GM12878 (cell line): ENCODE results near the gene URB1. TPM values are rescaled to one million over a fixed set of nuclear protein-coding genes. Genes with fewer than 3 reads are reported as not detected.

Experiments used
- ATAC-seq: fragments of 200-7000 bp; cut with Tn5 transposase; 3 replicates; pipeline ENCODE4 v1.9.1; 2020; ENCODE audit warnings: mild to moderate bottlenecking, moderate library complexity
- BruUV-seq: library from RNA; stranded (reverse); fragments of 400-500 nt; replicated peaks from 2 replicates; lab custom pipeline; 2021; lab: Mats Ljungman, UMichigan
- CTCF ChIA-PET: fragments of 300-600 bp; sonication (Branson Sonifier 250); formaldehyde crosslinking; extraction: SDS; loops from one replicate; lab custom pipeline; 2021; ENCODE audit warnings: inconsistent platforms; lab: Yijun Ruan, JAX
- POLR2A ChIA-PET: fragments of 350-600 bp; formaldehyde crosslinking; extraction: SDS; loops from one replicate; lab custom pipeline; 2021; ENCODE audit warnings: inconsistent platforms; lab: Charles Lee
- RAD21 ChIA-PET: fragments of 300-600 bp; sonication (Branson Sonifier 250); formaldehyde crosslinking; loops from one replicate; lab custom pipeline; 2023; ENCODE audit warnings: antibody characterized with exemption; ENCODE audit not compliant: unreplicated experiment; lab: Charles Lee
- SMC1A ChIA-PET: fragments of 300-600 bp; sonication (Branson Sonifier 250); formaldehyde crosslinking; loops from one replicate; lab custom pipeline; 2023; ENCODE audit not compliant: unreplicated experiment, uncharacterized antibody; lab: Charles Lee
- DNase-seq: peaks from one replicate; pipeline ENCODE4 v3.0.0-alpha.2; 2011; ENCODE audit warnings: low read depth, low spot score
- FAIRE-seq: peaks from 3 replicates; lab custom pipeline; 2011; peaks lifted over from hg19 to GRCh38; lab: Jason Lieb, UNC
- H2AFZ ChIP-seq: 2 replicates; pipeline ENCODE4 v1.6.0; 2011; ENCODE audit warnings: low read depth, low read length, control low read depth; ENCODE audit not compliant: control insufficient read depth
- H3K27ac ChIP-seq: 2 replicates; pipeline ENCODE4 v1.5.1; 2011; ENCODE audit warnings: control low read depth; ENCODE audit not compliant: control insufficient read depth, insufficient read depth
- H3K27me3 ChIP-seq, 2 experiments: replicated peaks in 1 of 2; 2 replicates each; pipeline versions ENCODE4 v1.6.0 to v1.6.1; 2011; ENCODE audit warnings: low read length in 1 of 2; ENCODE audit not compliant: control insufficient read depth in 2 of 2, insufficient read depth in 2 of 2
- H3K36me3 ChIP-seq, 2 experiments: 2 replicates each; pipeline ENCODE4 v1.5.1; 2011; ENCODE audit warnings: low read length in 1 of 2; ENCODE audit not compliant: control insufficient read depth in 2 of 2, insufficient read depth in 2 of 2
- H3K4me1 ChIP-seq: 2 replicates; pipeline ENCODE4 v1.6.1; 2011; ENCODE audit warnings: mild to moderate bottlenecking, low read length, moderate library complexity, mixed read lengths; ENCODE audit not compliant: control insufficient read depth, insufficient read depth
- H3K4me2 ChIP-seq: 2 replicates; pipeline ENCODE4 v1.6.0; 2011; ENCODE audit warnings: control low read depth; ENCODE audit not compliant: control insufficient read depth, insufficient read depth
- H3K4me3 ChIP-seq: fragments of 200-600 bp; sonication (generic); 2 replicates; pipeline ENCODE4 v1.5.1; 2016
- H3K79me2 ChIP-seq: 2 replicates; pipeline ENCODE4 v1.6.0; 2011; ENCODE audit warnings: low read length; ENCODE audit not compliant: control insufficient read depth, insufficient read depth
- H3K9ac ChIP-seq: 2 replicates; pipeline ENCODE4 v1.8.0; 2011; ENCODE audit warnings: low read length, control low read depth, mixed read lengths; ENCODE audit not compliant: control insufficient read depth, insufficient read depth
- H3K9me3 ChIP-seq: replicated peaks from 3 replicates; pipeline ENCODE4 v1.5.1; 2011; ENCODE audit warnings: mild to moderate bottlenecking, low read length; ENCODE audit not compliant: control insufficient read depth, insufficient read depth
- H4K20me1 ChIP-seq: 2 replicates; pipeline ENCODE4 v1.6.0; 2011; ENCODE audit not compliant: control insufficient read depth, insufficient read depth
- ASH2L ChIP-seq: fragments of 300-600, 200-600 bp; sonication (generic); IDR thresholded peaks from 2 replicates; pipeline ENCODE4 v1.6.1; 2017; ENCODE audit warnings: low read depth, mild to moderate bottlenecking, borderline replicate concordance
- BCL11A ChIP-seq: IDR thresholded peaks from 2 replicates; pipeline ENCODE4 v1.6.1; 2011; ENCODE audit warnings: low read depth, low read length
- CBFB ChIP-seq: IDR thresholded peaks from 2 replicates; pipeline ENCODE4 v1.6.1; 2016; ENCODE audit warnings: antibody characterized with exemption, low read depth
- CEBPB ChIP-seq, 2 experiments: fragments of 150-350 bp in 1 of 2; IDR thresholded peaks; 2 replicates each; pipeline ENCODE4 v1.6.1; 2012 to 2014; ENCODE audit warnings: low read depth in 2 of 2, low read length in 2 of 2, borderline replicate concordance in 1 of 2, inconsistent platforms in 1 of 2
- FOS ChIP-seq: IDR thresholded peaks from 3 replicates; pipeline ENCODE4 v1.6.1; 2011; ENCODE audit warnings: borderline replicate concordance; ENCODE audit not compliant: insufficient read length; ENCODE audit errors: extremely low read depth
- HDGF ChIP-seq: fragments of 450-650 bp; IDR thresholded peaks from 2 replicates; pipeline ENCODE4 v1.6.1; 2016; ENCODE audit warnings: antibody characterized with exemption
- IRF4 ChIP-seq: IDR thresholded peaks from 2 replicates; pipeline ENCODE4 v1.6.1; 2011; ENCODE audit warnings: low read depth, low read length
- IRF5 ChIP-seq: fragments of 450-650 bp; IDR thresholded peaks from 2 replicates; pipeline ENCODE4 v1.6.1; 2017; ENCODE audit warnings: borderline replicate concordance
- KDM1A ChIP-seq: fragments of 200-600 bp; sonication (generic); IDR thresholded peaks from 2 replicates; pipeline ENCODE4 v1.6.1; 2016; ENCODE audit warnings: borderline replicate concordance
- MXI1 ChIP-seq: fragments of 150-350 bp; IDR thresholded peaks from 2 replicates; pipeline ENCODE4 v1.6.1; 2011; ENCODE audit warnings: low read depth, mild to moderate bottlenecking, inconsistent platforms, low read length, improper control_type of control experiment
- NFIC ChIP-seq: IDR thresholded peaks from 2 replicates; pipeline ENCODE4 v1.6.1; 2012; ENCODE audit warnings: low read depth, mild to moderate bottlenecking, inconsistent platforms, low read length, moderate library complexity
- POU2F2 ChIP-seq: IDR thresholded peaks from 3 replicates; pipeline ENCODE4 v1.6.1; 2011; ENCODE audit warnings: low read depth, mild to moderate bottlenecking, low read length, borderline replicate concordance
- RB1 ChIP-seq: fragments of 450-650 bp; formaldehyde crosslinking; IDR thresholded peaks from 2 replicates; pipeline ENCODE4 v1.6.1; 2017; ENCODE audit warnings: mild to moderate bottlenecking, borderline replicate concordance
- SMAD5 ChIP-seq: IDR thresholded peaks from 2 replicates; pipeline ENCODE4 v1.6.1; 2016; ENCODE audit warnings: antibody characterized with exemption, low read depth
- TARDBP ChIP-seq: IDR thresholded peaks from 2 replicates; pipeline ENCODE4 v1.6.1; 2016; ENCODE audit warnings: borderline replicate concordance
- ZBTB33 ChIP-seq: fragments of 450-650 bp; IDR thresholded peaks from 2 replicates; pipeline ENCODE4 v1.6.1; 2017; ENCODE audit warnings: mild to moderate bottlenecking
- ZNF274 ChIP-seq: IDR thresholded peaks from one replicate; pipeline ENCODE4 v1.8.0; 2011; ENCODE audit not compliant: insufficient read length, insufficient read depth
- ZNF622 ChIP-seq: fragments of 450-650 bp; IDR thresholded peaks from 2 replicates; pipeline ENCODE4 v1.6.1; 2017; ENCODE audit warnings: mild to moderate bottlenecking, inconsistent platforms
- WGBS: methylation state at CpG from one replicate; pipeline ENCODE4 v1.1.6; 2016; ENCODE audit warnings: low lambda C conversion rate; ENCODE audit not compliant: insufficient replicate concordance, insufficient coverage; ENCODE audit errors: missing lambda C conversion rate; 5-methylcytosine and 5-hydroxymethylcytosine counted together
- in situ Hi-C: fragments of 300-500 bp; cut with MboI; formaldehyde crosslinking; loops from 9 replicates; pipeline ENCODE4 v1.14.3; 2018; ENCODE audit warnings: mixed read lengths
- intact Hi-C: fragments of 100-400 bp; cut with micrococcal nuclease; formaldehyde crosslinking; loops from one replicate; pipeline ENCODE4 v1.14.2; 2022; ENCODE audit not compliant: unreplicated experiment
- polyA plus RNA-seq, 11 experiments: library from polyadenylated mRNA; depleted of rRNA in 4 of 11; unstranded in 6 of 11; stranded (reverse) in 5 of 11; fragments of >200 nt; fragmentation: Nextera tagmentation in 4 of 11; fragmentation: Illumina TruSeq in 1 of 11; extraction: Ambion mirVana in 4 of 11; extraction: Trizol in 1 of 11; gene quantifications; 1 replicate in 1 of 11; 2 replicates in 10 of 11; pipeline versions ENCODE4 v1.2.1 to v1.2.3, GENCODE V29; 2011 to 2016; ENCODE audit warnings: inconsistent platforms in 2 of 11, missing spikeins in 2 of 11, low read depth in 1 of 11
- total RNA-seq, 4 experiments: library from RNA; depleted of rRNA in 3 of 4; stranded (reverse); fragments of >200 nt in 3 of 4; fragmentation: Illumina TruSeq in 1 of 4; extraction: Trizol in 1 of 4; gene quantifications; 2 replicates each; pipeline versions ENCODE4 v1.2.1 to v1.2.3, GENCODE V29; 2013 to 2021

URB1 gene
- total and polyA plus RNA-seq, 10 of the 15 experiments (the other 5 are each of a cell fraction or from before 2014, with no cell fraction given) = 0.56 to 23.2 (median 8.9) TPM

- no peak overlapping the region for H3K4me2 ChIP-seq
- intact Hi-C loops (no loop called here), in situ Hi-C loops (no loop called here)
- no peak overlapping the region for H3K4me3 ChIP-seq
- ChIA-PET RAD21 (no interaction called here), POLR2A (no interaction called here), CTCF (no interaction called here), SMC1A (no interaction called here)
- H4K20me1 ChIP-seq = no peaks in the 10 kb centered on the region
- DNase-seq (no peak), ATAC-seq (no peak), FAIRE-seq (no peak)
- WGBS = 91% methylated on average over 4 of the region's 4 CpGs
- no peaks in the 10 kb centered on the region for H3K27me3 ChIP-seq
- H3K79me2 ChIP-seq = no peaks in the 10 kb centered on the region
- no peak overlapping the region for H2AFZ ChIP-seq
- no peaks in the 10 kb centered on the region for H3K4me1 ChIP-seq
- no peak overlapping the region for H3K27ac ChIP-seq
- BruUV-seq = no TSS peak
- H3K36me3 ChIP-seq = peaks cover 25 to 42% of the 10 kb centered on the region in 2 experiments
- TF ChIP-seq SMAD5 = no peak
- TF ChIP-seq BCL11A = no peak
- no peak for TF ChIP-seq ASH2L
- no peak overlapping the region for H3K9ac ChIP-seq
- H3K9me3 ChIP-seq = no peaks in the 10 kb centered on the region
Observed at GRCh38 chr21:32366191-32366590, 26.6 kb downstream of the URB1 start.

GRCh38 chr21:32364796-32365195, 28.0 kb downstream of the URB1 start:
- ChIA-PET SMC1A (no interaction called here), POLR2A (no interaction called here), CTCF (no interaction called here), RAD21 (no interaction called here)
- no peak for DNase-seq
- Histone ChIP-seq H3K27ac (no peak overlapping the region), H3K27me3 (no peaks in the 10 kb centered on the region), H3K9me3 (no peaks in the 10 kb centered on the region), H3K79me2 (no peaks in the 10 kb centered on the region), H3K4me3 (no peak overlapping the region), H3K4me2 (no peak overlapping the region), H3K36me3 (peaks cover 31 to 47% of the 10 kb centered on the region in 2 experiments), H2AFZ (no peak overlapping the region), H4K20me1 (no peaks in the 10 kb centered on the region), H3K4me1 (no peaks in the 10 kb centered on the region), H3K9ac (no peak overlapping the region)
- no TSS peak for BruUV-seq
- no peak for ATAC-seq
- WGBS = 93% methylated on average over 4 of the region's 4 CpGs
- in situ Hi-C loops = no loop called here
- no peak for FAIRE-seq
- intact Hi-C loops = no loop called here
- TF ChIP-seq POU2F2 = no peak
- no peak for TF ChIP-seq ZNF274
- no peak for TF ChIP-seq ZBTB33
- TF ChIP-seq ZNF622 = no peak
- TF ChIP-seq FOS = no peak
- TF ChIP-seq MXI1 = no peak
- TF ChIP-seq HDGF = no peak
- TF ChIP-seq IRF4 = no peak
- TF ChIP-seq CBFB = no peak
- TF ChIP-seq TARDBP = no peak
- no peak for TF ChIP-seq KDM1A
- TF ChIP-seq RB1 = no peak
- no peak for TF ChIP-seq IRF5
- no peak for TF ChIP-seq NFIC
- TF ChIP-seq CEBPB (IDR thresholded peaks at IDR 0.05; ENCODE audit: borderline replicate concordance in 1 of 2, low read depth in 2 of 2, low read length in 2 of 2) = no peak
